DOHH2 (cell line): ENCODE results near the gene ZNF367.

Experiments
- H3F3A ChIP-seq: fragments of 200-600 bp; sonication (generic), shearing (Covaris generic); 2 replicates; pipeline ENCODE4 v1.6.0; 2016; ENCODE audit warnings: antibody characterized with exemption, mild to moderate bottlenecking; ENCODE audit not compliant: control insufficient read depth, insufficient read depth
- H3K27ac ChIP-seq: fragments of 200-600 bp; sonication (generic); 2 replicates; pipeline ENCODE4 v1.5.1; 2014; ENCODE audit warnings: low read depth, mild to moderate bottlenecking, low read length, moderate library complexity
- H3K27me3 ChIP-seq: fragments of 200-600 bp; sonication (generic); 2 replicates; pipeline ENCODE4 v1.6.1; 2014; ENCODE audit warnings: mild to moderate bottlenecking, low read length, mixed read lengths; ENCODE audit not compliant: control insufficient read depth
- H3K36me3 ChIP-seq: fragments of 200-600 bp; sonication (generic); 2 replicates; pipeline ENCODE4 v1.6.1; 2014; ENCODE audit warnings: mild to moderate bottlenecking, low read length, moderate library complexity, mixed read lengths; ENCODE audit not compliant: control insufficient read depth
- H3K4me1 ChIP-seq: fragments of 200-600 bp; sonication (generic); 2 replicates; pipeline ENCODE4 v1.6.1; 2014; ENCODE audit warnings: mild to moderate bottlenecking, low read length, mixed read lengths; ENCODE audit not compliant: control insufficient read depth
- H3K4me2 ChIP-seq: fragments of 200-600 bp; sonication (generic); 2 replicates; pipeline ENCODE4 v1.6.0; 2014; ENCODE audit warnings: mild to moderate bottlenecking, low read length, moderate library complexity
- H3K4me3 ChIP-seq: fragments of 200-600 bp; sonication (generic); 2 replicates; pipeline ENCODE4 v1.5.1; 2014; ENCODE audit warnings: mild to moderate bottlenecking, low read length, mixed read lengths
- H3K79me2 ChIP-seq: fragments of 200-600 bp; sonication (generic); 2 replicates; pipeline ENCODE4 v1.6.1; 2014; ENCODE audit warnings: mild to moderate bottlenecking, low read length, mixed read lengths; ENCODE audit not compliant: control insufficient read depth
- H3K9me2 ChIP-seq: fragments of 200-600 bp; sonication (generic); replicated peaks from 2 replicates; pipeline ENCODE4 v1.6.1; 2014; ENCODE audit warnings: mild to moderate bottlenecking, low read length, mixed read lengths; ENCODE audit not compliant: control insufficient read depth
- H3K9me3 ChIP-seq: fragments of 200-600 bp; sonication (generic); 2 replicates; pipeline ENCODE4 v1.6.1; 2014; ENCODE audit warnings: antibody characterized with exemption, low read length, mixed read lengths; ENCODE audit not compliant: control insufficient read depth, insufficient read depth
- H4K20me1 ChIP-seq: fragments of 200-600 bp; sonication (generic); 2 replicates; pipeline ENCODE4 v1.6.0; 2014; ENCODE audit warnings: low read depth, mild to moderate bottlenecking, antibody characterized with exemption, low read length, moderate library complexity; ENCODE audit not compliant: control insufficient read depth, insufficient read depth
- CTCF ChIP-seq: fragments of 200-600 bp; sonication (generic); IDR thresholded peaks from one replicate; pipeline ENCODE4 v1.5.1; 2014; ENCODE audit warnings: antibody characterized with exemption, mild to moderate bottlenecking, low read depth, low read length; ENCODE audit not compliant: poor library complexity, severe bottlenecking
- EZH2phosphoT487 ChIP-seq: fragments of 200-600 bp; sonication (generic); IDR thresholded peaks from 2 replicates; pipeline ENCODE4 v1.6.1; 2017; ENCODE audit warnings: borderline replicate concordance, mild to moderate bottlenecking, antibody characterized with exemption, low read length, moderate library complexity, mixed read lengths

ZNF367 gene

GRCh38 chr9:96345551-96345950, 72.6 kb downstream of the ZNF367 start:
- Histone ChIP-seq H3K4me1 (no peaks in the 10 kb centered on the region), H3K9me3 (no peaks in the 10 kb centered on the region), H3K4me3 (no peak overlapping the region), H3F3A (no peaks in the 10 kb centered on the region), H3K27me3 (no peaks in the 10 kb centered on the region), H3K79me2 (no peaks in the 10 kb centered on the region), H3K4me2 (no peak overlapping the region), H3K36me3 (no peaks in the 10 kb centered on the region), H3K9me2 (no peaks in the 10 kb centered on the region), H4K20me1 (no peaks in the 10 kb centered on the region), H3K27ac (no peak overlapping the region)
- TF ChIP-seq EZH2phosphoT487 (no peak), CTCF (no peak)

GRCh38 chr9:96344458-96345180, 73.6 kb downstream of the ZNF367 start:
- Histone ChIP-seq H3K4me3 (no peak overlapping the region), H3F3A (no peaks in the 10 kb centered on the region), H3K36me3 (no peaks in the 10 kb centered on the region), H3K9me3 (no peaks in the 10 kb centered on the region), H3K4me1 (no peaks in the 10 kb centered on the region), H3K79me2 (no peaks in the 10 kb centered on the region), H3K4me2 (no peak overlapping the region), H3K27ac (no peak overlapping the region), H3K9me2 (no peaks in the 10 kb centered on the region), H3K27me3 (no peaks in the 10 kb centered on the region), H4K20me1 (no peaks in the 10 kb centered on the region)
- TF ChIP-seq EZH2phosphoT487, result no peak
- no peak for TF ChIP-seq CTCF

GRCh38 chr9:96343515-96344360, 74.4 kb downstream of the ZNF367 start:
- TF ChIP-seq EZH2phosphoT487, result no peak
- no peak for TF ChIP-seq CTCF
- H3K79me2 ChIP-seq, result no peaks in the 10 kb centered on the region
- H3K4me3 ChIP-seq, result no peak overlapping the region
- no peaks in the 10 kb centered on the region for H3K4me1 ChIP-seq
- no peaks in the 10 kb centered on the region for H3K36me3 ChIP-seq
- H4K20me1 ChIP-seq, result no peaks in the 10 kb centered on the region
- H3K4me2 ChIP-seq, result no peak overlapping the region
- no peak overlapping the region for H3K27ac ChIP-seq
- no peaks in the 10 kb centered on the region for H3K9me3 ChIP-seq
- H3F3A ChIP-seq, result no peaks in the 10 kb centered on the region
- no peaks in the 10 kb centered on the region for H3K27me3 ChIP-seq
- no peaks in the 10 kb centered on the region for H3K9me2 ChIP-seq
